OCI-LY7 (cell line): Measurements from ENCODE around the gene SMC1A.

ENCODE experiments used
- EZH2phosphoT487 ChIP-seq: fragments of 200-600 bp; sonication (generic); IDR thresholded peaks from 2 replicates; pipeline ENCODE4 v1.6.1; 2018; ENCODE audit warnings: low read depth, borderline replicate concordance, mild to moderate bottlenecking, mixed run types, antibody characterized with exemption, low read length, moderate library complexity, mixed read lengths
- TF ChIP-seq, protein P1 (sequence below): fragments of 200-600 bp; sonication (generic); conservative IDR thresholded peaks from 2 replicates; pipeline ENCODE4 v1.5.1; 2014; ENCODE audit warnings: mild to moderate bottlenecking, antibody characterized with exemption, low read length, moderate library complexity, mixed read lengths

DNA sequence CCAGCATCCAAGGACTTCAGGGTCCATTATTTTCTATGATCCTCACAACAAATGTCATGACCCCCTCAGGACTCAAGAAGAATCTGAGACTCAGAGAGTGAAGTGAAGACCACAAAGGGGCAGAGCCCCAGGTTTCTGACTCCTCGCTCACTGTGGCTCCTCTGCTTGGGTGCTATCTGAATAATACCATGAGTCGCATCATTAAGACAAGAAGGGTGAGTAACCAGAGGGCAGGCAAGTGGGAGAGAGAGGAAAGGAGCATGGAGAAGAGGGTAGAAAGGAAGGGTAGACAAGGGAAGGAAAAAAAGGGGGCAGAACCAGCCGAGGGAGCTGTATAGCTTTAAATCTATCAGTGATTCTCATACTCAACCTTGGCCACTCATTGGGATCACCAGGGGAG lies 27.2 kb upstream of the SMC1A start:
- TF ChIP-seq, protein P1, sequence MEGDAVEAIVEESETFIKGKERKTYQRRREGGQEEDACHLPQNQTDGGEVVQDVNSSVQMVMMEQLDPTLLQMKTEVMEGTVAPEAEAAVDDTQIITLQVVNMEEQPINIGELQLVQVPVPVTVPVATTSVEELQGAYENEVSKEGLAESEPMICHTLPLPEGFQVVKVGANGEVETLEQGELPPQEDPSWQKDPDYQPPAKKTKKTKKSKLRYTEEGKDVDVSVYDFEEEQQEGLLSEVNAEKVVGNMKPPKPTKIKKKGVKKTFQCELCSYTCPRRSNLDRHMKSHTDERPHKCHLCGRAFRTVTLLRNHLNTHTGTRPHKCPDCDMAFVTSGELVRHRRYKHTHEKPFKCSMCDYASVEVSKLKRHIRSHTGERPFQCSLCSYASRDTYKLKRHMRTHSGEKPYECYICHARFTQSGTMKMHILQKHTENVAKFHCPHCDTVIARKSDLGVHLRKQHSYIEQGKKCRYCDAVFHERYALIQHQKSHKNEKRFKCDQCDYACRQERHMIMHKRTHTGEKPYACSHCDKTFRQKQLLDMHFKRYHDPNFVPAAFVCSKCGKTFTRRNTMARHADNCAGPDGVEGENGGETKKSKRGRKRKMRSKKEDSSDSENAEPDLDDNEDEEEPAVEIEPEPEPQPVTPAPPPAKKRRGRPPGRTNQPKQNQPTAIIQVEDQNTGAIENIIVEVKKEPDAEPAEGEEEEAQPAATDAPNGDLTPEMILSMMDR = no peak
- TF ChIP-seq EZH2phosphoT487 = no peak
